ENCODE results near the gene TACC2. TPM values are rescaled to one million over a fixed set of nuclear protein-coding genes. Genes with fewer than 3 reads are reported as not detected.

Gene TACC2, protein sequence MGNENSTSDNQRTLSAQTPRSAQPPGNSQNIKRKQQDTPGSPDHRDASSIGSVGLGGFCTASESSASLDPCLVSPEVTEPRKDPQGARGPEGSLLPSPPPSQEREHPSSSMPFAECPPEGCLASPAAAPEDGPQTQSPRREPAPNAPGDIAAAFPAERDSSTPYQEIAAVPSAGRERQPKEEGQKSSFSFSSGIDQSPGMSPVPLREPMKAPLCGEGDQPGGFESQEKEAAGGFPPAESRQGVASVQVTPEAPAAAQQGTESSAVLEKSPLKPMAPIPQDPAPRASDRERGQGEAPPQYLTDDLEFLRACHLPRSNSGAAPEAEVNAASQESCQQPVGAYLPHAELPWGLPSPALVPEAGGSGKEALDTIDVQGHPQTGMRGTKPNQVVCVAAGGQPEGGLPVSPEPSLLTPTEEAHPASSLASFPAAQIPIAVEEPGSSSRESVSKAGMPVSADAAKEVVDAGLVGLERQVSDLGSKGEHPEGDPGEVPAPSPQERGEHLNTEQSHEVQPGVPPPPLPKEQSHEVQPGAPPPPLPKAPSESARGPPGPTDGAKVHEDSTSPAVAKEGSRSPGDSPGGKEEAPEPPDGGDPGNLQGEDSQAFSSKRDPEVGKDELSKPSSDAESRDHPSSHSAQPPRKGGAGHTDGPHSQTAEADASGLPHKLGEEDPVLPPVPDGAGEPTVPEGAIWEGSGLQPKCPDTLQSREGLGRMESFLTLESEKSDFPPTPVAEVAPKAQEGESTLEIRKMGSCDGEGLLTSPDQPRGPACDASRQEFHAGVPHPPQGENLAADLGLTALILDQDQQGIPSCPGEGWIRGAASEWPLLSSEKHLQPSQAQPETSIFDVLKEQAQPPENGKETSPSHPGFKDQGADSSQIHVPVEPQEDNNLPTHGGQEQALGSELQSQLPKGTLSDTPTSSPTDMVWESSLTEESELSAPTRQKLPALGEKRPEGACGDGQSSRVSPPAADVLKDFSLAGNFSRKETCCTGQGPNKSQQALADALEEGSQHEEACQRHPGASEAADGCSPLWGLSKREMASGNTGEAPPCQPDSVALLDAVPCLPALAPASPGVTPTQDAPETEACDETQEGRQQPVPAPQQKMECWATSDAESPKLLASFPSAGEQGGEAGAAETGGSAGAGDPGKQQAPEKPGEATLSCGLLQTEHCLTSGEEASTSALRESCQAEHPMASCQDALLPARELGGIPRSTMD (N-terminal part only)
- 78.9 to 86.3 TPM (median 82.2 TPM) in 5 replicates for total RNA-seq (2022; extraction: Qiagen RNA extraction; ENCODE audit: low read depth)

GRCh38 chr10:121988361-121989324 lies at the start of gene TACC2:
TSS of gene TACC2 (plus strand) at chr10:121989163. CDS start at chr10:122021982, 32,819 bp downstream.

GRCh38 chr10:121974535-121975294 lies 14.2 kb upstream of the TACC2 start, which contains the start of gene NSMCE4A:
TSS of gene NSMCE4A (minus strand) at chr10:121975217. CDS start at chr10:121975165, 52 bp downstream.

GRCh38 chr10:122271076-122271475 lies 282.1 kb downstream of the TACC2 start, which contains the start of gene BTBD16:
TSS of gene BTBD16 (plus strand) at chr10:122271296. CDS start at chr10:122275082, 3,786 bp downstream.

Other genes with a start within 250 kb of the TACC2 start
- 14.3 to 22.6 TPM (median 19.9 TPM) in 5 replicates for gene ATE1, start 61.1 kb upstream of the TACC2 start, total RNA-seq (2022; extraction: Qiagen RNA extraction; ENCODE audit: low read depth)
- gene NSMCE4A, start 13.9 kb upstream of the TACC2 start, total RNA-seq (2022; extraction: Qiagen RNA extraction; ENCODE audit: low read depth): 58.5 to 64.4 TPM (median 60.7 TPM) in 5 replicates

Data from A549 treated with ZK216348 at 1 μM for 4 hours (cell line).